PC-9 (cell line): Measurements from ENCODE around the gene IRGC. TPM values are rescaled to one million over a fixed set of nuclear protein-coding genes. Genes with fewer than 3 reads are reported as not detected.

Experiments used
- BruUV-seq: library from RNA; stranded (reverse); fragments of 400-500 nt; replicated peaks from 2 replicates; lab custom pipeline; 2021; lab: Mats Ljungman, UMichigan
- CTCF ChIA-PET: fragments of 300-600 bp; sonication (Branson Sonifier 250); formaldehyde crosslinking; loops from one replicate; lab custom pipeline; 2022; ENCODE audit warnings: antibody characterized with exemption; lab: Charles Lee
- POLR2A ChIA-PET: fragments of 300-600 bp; sonication (Branson Sonifier 250); formaldehyde crosslinking; loops from one replicate; lab custom pipeline; 2022; ENCODE audit warnings: antibody characterized with exemption; ENCODE audit not compliant: unreplicated experiment; lab: Charles Lee
- DNase-seq, 2 experiments: peaks; one replicate each; pipeline versions ENCODE4 v3.0.0 to v3.0.0-alpha.2; 2015 to 2022; ENCODE audit warnings: mixed read lengths in 1 of 2
- H2AFZ ChIP-seq: fragments of 200-600 bp; sonication (generic); 2 replicates; pipeline ENCODE4 v1.8.1; 2017; ENCODE audit warnings: antibody characterized with exemption
- H3F3A ChIP-seq: fragments of 200-600 bp; sonication (generic); 2 replicates; pipeline ENCODE4 v1.8.1; 2017; ENCODE audit warnings: antibody characterized with exemption, mild to moderate bottlenecking, low read depth; ENCODE audit not compliant: insufficient read depth
- H3K27ac ChIP-seq: fragments of 200-600 bp; sonication (generic); 2 replicates; pipeline ENCODE4 v1.6.1; 2016; ENCODE audit warnings: mixed run types
- H3K27me3 ChIP-seq: fragments of 200-600 bp; sonication (generic); 2 replicates; pipeline ENCODE4 v1.6.1; 2016; ENCODE audit warnings: low read depth, mixed run types; ENCODE audit not compliant: insufficient read depth
- H3K36me3 ChIP-seq: fragments of 200-600 bp; sonication (generic); 2 replicates; pipeline ENCODE4 v1.6.1; 2016; ENCODE audit warnings: low read depth, mixed run types
- H3K4me1 ChIP-seq: fragments of 200-600 bp; sonication (generic); replicated peaks from 2 replicates; pipeline ENCODE4 v1.6.1; 2016; ENCODE audit warnings: mixed run types; ENCODE audit not compliant: insufficient read depth
- H3K4me2 ChIP-seq: fragments of 200-600 bp; sonication (generic); 2 replicates; pipeline ENCODE4 v1.6.1; 2017; ENCODE audit warnings: mixed run types
- H3K4me3 ChIP-seq: fragments of 200-600 bp; sonication (generic); 2 replicates; pipeline ENCODE4 v1.6.1; 2016; ENCODE audit warnings: mixed run types
- H3K79me2 ChIP-seq: fragments of 200-600 bp; sonication (generic); 2 replicates; pipeline ENCODE4 v1.6.1; 2017; ENCODE audit warnings: low read depth, mixed run types
- H3K9me2 ChIP-seq: fragments of 200-600 bp; sonication (generic); 2 replicates; pipeline ENCODE4 v1.8.1; 2017; ENCODE audit warnings: mild to moderate bottlenecking; ENCODE audit not compliant: insufficient read depth
- H3K9me3 ChIP-seq: fragments of 200-600 bp; sonication (generic); 2 replicates; pipeline ENCODE4 v1.8.1; 2016; ENCODE audit warnings: low read depth; ENCODE audit not compliant: insufficient read depth
- H4K20me1 ChIP-seq: fragments of 200-600 bp; sonication (generic); 2 replicates; pipeline ENCODE4 v1.8.1; 2017; ENCODE audit not compliant: insufficient read depth
- EZH2 ChIP-seq: fragments of 200-600 bp; sonication (generic); IDR thresholded peaks from 2 replicates; pipeline ENCODE4 v1.8.0; 2017; ENCODE audit warnings: antibody characterized with exemption, low read depth
- intact Hi-C: fragments of 100-400 bp; cut with micrococcal nuclease; formaldehyde crosslinking; loops from one replicate; pipeline ENCODE4 v1.10.0; 2022; ENCODE audit not compliant: unreplicated experiment
- total RNA-seq: library from RNA; stranded (reverse); gene quantifications from 2 replicates; pipeline ENCODE4 v1.2.3, GENCODE V29; 2021
- TF ChIP-seq, protein P1 (sequence below): fragments of 200-600 bp; sonication (generic); conservative IDR thresholded peaks from 2 replicates; pipeline ENCODE4 v1.6.1; 2017; ENCODE audit warnings: mixed run types, antibody characterized with exemption, mild to moderate bottlenecking, moderate library complexity

IRGC gene
- total RNA-seq, 1 experiment from 2014 or later: not detected

DNA sequence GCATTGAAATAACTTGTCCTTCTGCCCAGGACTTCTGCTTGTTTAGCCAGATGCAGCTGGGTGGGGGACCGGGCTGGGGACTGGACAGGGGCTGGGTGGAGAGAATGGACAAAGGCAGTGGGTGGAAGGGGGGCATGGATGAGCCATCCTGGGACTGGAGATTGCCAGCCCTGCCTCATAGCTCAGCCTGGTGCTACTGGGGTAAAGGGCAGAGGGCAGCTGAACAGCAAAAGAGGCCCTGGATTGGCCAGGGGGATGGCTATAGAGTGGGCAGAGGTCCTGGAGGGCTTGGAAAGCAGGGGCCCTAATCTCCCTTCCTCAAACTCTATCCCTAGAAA is 28.2 kb upstream of the IRGC start:
- no peak overlapping the region for H3K4me3 ChIP-seq
- no peaks in the 10 kb centered on the region for H3K9me2 ChIP-seq
- BruUV-seq: no TSS peak
- no peaks in the 10 kb centered on the region for H3K79me2 ChIP-seq
- peaks cover 6% of the 10 kb centered on the region; the same call in 1 of the 2 replicates for H3K9me3 ChIP-seq
- peak in 1 of 2 experiments; percentile 39 for DNase-seq
- no peak for TF ChIP-seq EZH2
- TF ChIP-seq, protein P1, sequence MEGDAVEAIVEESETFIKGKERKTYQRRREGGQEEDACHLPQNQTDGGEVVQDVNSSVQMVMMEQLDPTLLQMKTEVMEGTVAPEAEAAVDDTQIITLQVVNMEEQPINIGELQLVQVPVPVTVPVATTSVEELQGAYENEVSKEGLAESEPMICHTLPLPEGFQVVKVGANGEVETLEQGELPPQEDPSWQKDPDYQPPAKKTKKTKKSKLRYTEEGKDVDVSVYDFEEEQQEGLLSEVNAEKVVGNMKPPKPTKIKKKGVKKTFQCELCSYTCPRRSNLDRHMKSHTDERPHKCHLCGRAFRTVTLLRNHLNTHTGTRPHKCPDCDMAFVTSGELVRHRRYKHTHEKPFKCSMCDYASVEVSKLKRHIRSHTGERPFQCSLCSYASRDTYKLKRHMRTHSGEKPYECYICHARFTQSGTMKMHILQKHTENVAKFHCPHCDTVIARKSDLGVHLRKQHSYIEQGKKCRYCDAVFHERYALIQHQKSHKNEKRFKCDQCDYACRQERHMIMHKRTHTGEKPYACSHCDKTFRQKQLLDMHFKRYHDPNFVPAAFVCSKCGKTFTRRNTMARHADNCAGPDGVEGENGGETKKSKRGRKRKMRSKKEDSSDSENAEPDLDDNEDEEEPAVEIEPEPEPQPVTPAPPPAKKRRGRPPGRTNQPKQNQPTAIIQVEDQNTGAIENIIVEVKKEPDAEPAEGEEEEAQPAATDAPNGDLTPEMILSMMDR: no peak
- no peaks in the 10 kb centered on the region; the same call in 1 of the 2 replicates for H4K20me1 ChIP-seq
- peak overlapping the region; percentile 31 for H3K27ac ChIP-seq
- peak overlapping the region; percentile 16 for H3K4me2 ChIP-seq
- H3F3A ChIP-seq: peaks cover 18% of the 10 kb centered on the region
- no peaks in the 10 kb centered on the region for H3K27me3 ChIP-seq
- no peak overlapping the region for H2AFZ ChIP-seq
- intact Hi-C loops: loop anchor here (1.0 to 2.0 kb wide), 3 partner anchors 12 to 19 kb away; no protein-coding TSS in a partner anchor
- CTCF ChIA-PET: interaction anchor here (0.6 to 1.4 kb wide), 3 partner anchors 19 to 241 kb away, joined by 4 to 5 read pairs (median 4); partner anchors contain the start of gene SMG9
- no peaks in the 10 kb centered on the region for H3K36me3 ChIP-seq
- H3K4me1 ChIP-seq: peaks cover 23% of the 10 kb centered on the region
- POLR2A ChIA-PET: interaction anchor here (0.7 to 1.0 kb wide), 3 partner anchors 12 to 19 kb away, joined by 6 to 14 read pairs (median 9); partner anchors contain the start of gene PLAUR

DNA sequence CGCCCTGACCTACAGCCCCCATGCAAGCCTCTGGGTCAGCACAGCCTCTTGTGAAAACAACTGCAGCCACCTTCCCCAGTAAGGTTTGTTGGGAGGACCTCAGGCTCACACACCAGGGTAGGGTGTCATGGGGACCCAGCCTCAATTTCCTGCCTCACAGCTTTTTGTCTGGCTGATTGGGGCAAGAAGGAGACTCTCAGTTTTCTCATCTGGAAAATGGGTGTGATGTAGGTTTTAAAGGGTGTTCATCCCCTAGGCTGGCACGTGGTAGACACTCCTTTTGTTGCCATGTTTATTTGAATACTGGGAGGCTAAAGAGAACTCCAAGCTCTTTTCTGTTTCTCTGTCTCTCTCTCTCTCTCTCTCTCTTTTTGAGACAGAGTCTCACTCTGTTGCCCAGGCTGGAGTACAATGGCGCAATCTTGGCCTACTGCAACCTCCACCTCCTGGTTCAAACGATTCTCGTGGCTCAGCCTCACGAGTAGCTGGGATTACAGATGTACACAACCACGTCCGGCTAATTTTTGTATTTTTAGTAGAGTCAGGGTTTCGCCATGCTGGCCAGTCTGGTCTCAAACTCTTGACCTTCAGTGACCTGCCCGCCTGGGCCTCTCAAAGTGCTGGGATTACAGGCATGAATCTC is 27.7 kb upstream of the IRGC start:
- peak overlapping the region; percentile 16 for H3K4me2 ChIP-seq
- H3K27ac ChIP-seq: no peak overlapping the region
- peaks cover 6% of the 10 kb centered on the region; the same call in 1 of the 2 replicates for H3K9me3 ChIP-seq
- DNase-seq: no peak
- BruUV-seq: no TSS peak
- ChIA-PET CTCF (interaction anchor here (0.6 kb wide), 1 partner anchor 241 kb away, joined by 4 read pairs; no protein-coding TSS in a partner anchor), POLR2A (interaction anchor here (1.0 kb wide), 1 partner anchor 20 kb away, joined by 6 read pairs; no protein-coding TSS in a partner anchor)
- peaks cover 23% of the 10 kb centered on the region for H3K4me1 ChIP-seq
- H3K4me3 ChIP-seq: no peak overlapping the region
- H4K20me1 ChIP-seq: no peaks in the 10 kb centered on the region; the same call in 1 of the 2 replicates
- no peaks in the 10 kb centered on the region for H3K79me2 ChIP-seq
- peaks cover 18% of the 10 kb centered on the region for H3F3A ChIP-seq
- no peaks in the 10 kb centered on the region for H3K9me2 ChIP-seq
- intact Hi-C loops: no loop called here
- no peaks in the 10 kb centered on the region for H3K36me3 ChIP-seq
- H2AFZ ChIP-seq: no peak overlapping the region
- no peak for TF ChIP-seq EZH2
- TF ChIP-seq, protein P1: no peak
- H3K27me3 ChIP-seq: no peaks in the 10 kb centered on the region

DNA sequence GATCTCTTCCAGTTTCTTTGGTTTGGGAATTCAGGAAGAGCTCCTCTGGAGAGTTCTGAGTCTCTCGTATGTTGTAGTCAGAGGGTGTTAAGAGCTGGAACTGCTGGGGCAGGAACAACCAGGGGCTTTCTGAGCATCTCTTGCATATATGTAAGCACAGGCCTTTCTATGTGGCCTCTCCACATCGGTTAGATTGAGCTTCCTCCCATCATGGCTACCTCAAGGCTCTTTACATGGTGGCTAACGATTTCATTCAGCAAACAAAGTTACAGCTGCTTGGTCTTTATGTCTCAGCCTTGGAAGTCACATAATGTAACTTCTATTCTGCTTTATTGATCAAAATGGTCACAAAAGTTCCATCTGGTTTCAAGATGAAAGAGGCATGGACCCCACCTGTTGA is 25.4 kb upstream of the IRGC start:
- intact Hi-C loops: no loop called here
- ChIA-PET CTCF (no interaction called here), POLR2A (no interaction called here)
- no TSS peak for BruUV-seq
- Histone ChIP-seq H3K36me3 (no peaks in the 10 kb centered on the region), H3F3A (peaks cover 18% of the 10 kb centered on the region), H3K27ac (no peak overlapping the region), H3K79me2 (no peaks in the 10 kb centered on the region), H2AFZ (no peak overlapping the region), H4K20me1 (no peaks in the 10 kb centered on the region), H3K4me2 (no peak overlapping the region), H3K4me1 (peaks cover 23% of the 10 kb centered on the region), H3K4me3 (no peak overlapping the region), H3K9me2 (no peaks in the 10 kb centered on the region), H3K9me3 (peaks cover 6% of the 10 kb centered on the region; the same call in 1 of the 2 replicates), H3K27me3 (no peaks in the 10 kb centered on the region)
- TF ChIP-seq, protein P1: no peak
- TF ChIP-seq EZH2: no peak
- no peak for DNase-seq
